Motor neuron (in vitro differentiated cells): ENCODE data around the gene SHROOM1. TPM values are rescaled to one million over a fixed set of nuclear protein-coding genes. Genes with fewer than 3 reads are reported as not detected.

Experiments
- ATAC-seq, 8 experiments: fragments of 200-7000 bp; cut with Tn5 transposase; replicated peaks in 6 of 8; 2 replicates each; pipeline ENCODE4 v1.8.0; 2021; ENCODE audit warnings: mild to moderate bottlenecking in 8 of 8, moderate library complexity in 8 of 8
- H3K27ac ChIP-seq, 2 donors: fragments of 250-450 bp; sonication (Bioruptor Pico); 2 replicates each; pipeline ENCODE4 v1.9.0; 2021; ENCODE audit warnings: antibody characterized with exemption in 2 of 2, mild to moderate bottlenecking in 2 of 2, moderate library complexity in 1 of 2
- H3K4me1 ChIP-seq, 2 donors: fragments of 250-450 bp; sonication (Bioruptor Pico); replicated peaks in 1 of 2; 2 replicates each; pipeline ENCODE4 v1.6.1; 2021; ENCODE audit warnings: antibody characterized with exemption in 2 of 2, mild to moderate bottlenecking in 2 of 2, moderate library complexity in 1 of 2
- H3K4me3 ChIP-seq, 5 donors: fragments of 250-450 bp; sonication (Bioruptor Pico); 2 replicates each; pipeline ENCODE4 v1.9.0; 2021; ENCODE audit warnings: antibody characterized with exemption in 5 of 5, mild to moderate bottlenecking in 5 of 5, moderate library complexity in 4 of 5
- WGBS, 10 experiments: fragments of 450-650 bp; shearing (Covaris generic); methylation state at CpG; one replicate each; pipeline ENCODE4 v1.0.0; 2022; 5-methylcytosine and 5-hydroxymethylcytosine counted together
- in situ Hi-C, 9 experiments: fragments of 400-800 bp; cut with MboI; loops; one replicate each; pipeline ENCODE4 v1.15.0; 2021; ENCODE audit warnings: low sequenced_read_pairs in 9 of 9, low pct_unique_long_range_greater_than_20kb in 2 of 9; ENCODE audit not compliant: unreplicated experiment in 9 of 9
- total RNA-seq, 8 experiments: library from RNA; unstranded; fragments of 300-600 nt; gene quantifications; 2 replicates each; pipeline versions ENCODE4 v1.2.3 to v1.2.4, GENCODE V29; 2022

The SHROOM1 gene
- total RNA-seq, 8 experiments from 2014 or later: 0.52 to 11.6 (median 2.2) TPM

DNA sequence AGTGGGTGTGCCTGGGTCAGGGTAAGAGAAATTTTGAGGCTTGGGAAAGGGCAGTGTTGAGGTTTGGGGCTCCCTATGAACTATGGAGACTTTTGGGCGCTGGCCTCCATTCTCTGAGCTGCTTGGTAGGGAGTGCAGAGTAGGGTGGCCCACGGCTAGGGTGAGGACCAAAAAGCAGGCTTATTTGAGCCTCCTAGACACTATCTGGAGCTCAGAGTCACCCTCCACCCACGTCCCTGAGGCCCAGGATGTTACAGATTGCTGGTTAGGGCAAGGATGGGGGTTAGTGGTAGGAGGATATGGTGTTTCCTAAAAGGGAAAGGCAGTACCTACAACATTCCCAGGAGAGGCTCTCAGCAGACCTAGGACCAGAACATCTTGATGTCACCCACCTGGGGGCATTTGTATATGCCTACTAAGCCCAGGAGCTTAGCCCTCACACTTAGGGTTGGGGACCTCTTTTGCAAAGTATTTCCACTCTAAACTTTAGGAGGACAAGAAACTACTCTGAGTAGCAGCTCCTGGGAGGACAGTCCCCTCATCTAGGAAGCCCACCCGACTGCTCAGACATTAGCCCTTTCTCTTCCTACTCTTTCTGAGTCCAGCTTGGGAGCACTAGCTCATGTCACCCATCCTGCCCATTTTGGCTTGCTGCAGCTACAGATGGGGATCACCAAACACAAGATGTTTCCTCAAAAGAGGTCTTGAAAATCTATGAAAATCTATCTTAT, 2.3 kb downstream of the SHROOM1 start:
- H3K4me3 ChIP-seq: no peak overlapping the region
- H3K27ac ChIP-seq: no peak overlapping the region
- 78 to 100% (median 86%) methylated on average over 1 to 4 of the region's 4 CpGs; no CpG with 5 or more reads in 4 of the 10 experiments for WGBS, 10 experiments
- no peak for ATAC-seq
- in situ Hi-C loops: no loop called here
- peaks cover 0 to 5% of the 10 kb centered on the region in 2 donors for H3K4me1 ChIP-seq

GRCh38 chr5:132826424-132827082, 3.9 kb downstream of the SHROOM1 start:
- H3K4me1 ChIP-seq: peaks cover 0 to 5% of the 10 kb centered on the region in 2 donors
- no peak for ATAC-seq
- no peak overlapping the region for H3K4me3 ChIP-seq
- no peak overlapping the region for H3K27ac ChIP-seq
- in situ Hi-C loops: no loop called here
- 50 to 100% (median 70%) methylated on average over 1 to 4 of the region's 6 CpGs; no CpG with 5 or more reads in 3 of the 10 experiments for WGBS, 10 experiments

- H3K4me1 ChIP-seq: peaks cover 0 to 5% of the 10 kb centered on the region in 2 donors
- no peak overlapping the region for H3K27ac ChIP-seq
- WGBS, 10 experiments: 11 to 93% (median 89%) methylated on average over 2 to 13 of the region's 43 CpGs; no CpG with 5 or more reads in 4 of the 10 experiments
- ATAC-seq: no peak
- in situ Hi-C loops: no loop called here
- H3K4me3 ChIP-seq: peak overlapping the region in 1 of 5 donors; percentile 14
Measured at GRCh38 chr5:132825834-132826391, 4.5 kb downstream of the SHROOM1 start.

DNA sequence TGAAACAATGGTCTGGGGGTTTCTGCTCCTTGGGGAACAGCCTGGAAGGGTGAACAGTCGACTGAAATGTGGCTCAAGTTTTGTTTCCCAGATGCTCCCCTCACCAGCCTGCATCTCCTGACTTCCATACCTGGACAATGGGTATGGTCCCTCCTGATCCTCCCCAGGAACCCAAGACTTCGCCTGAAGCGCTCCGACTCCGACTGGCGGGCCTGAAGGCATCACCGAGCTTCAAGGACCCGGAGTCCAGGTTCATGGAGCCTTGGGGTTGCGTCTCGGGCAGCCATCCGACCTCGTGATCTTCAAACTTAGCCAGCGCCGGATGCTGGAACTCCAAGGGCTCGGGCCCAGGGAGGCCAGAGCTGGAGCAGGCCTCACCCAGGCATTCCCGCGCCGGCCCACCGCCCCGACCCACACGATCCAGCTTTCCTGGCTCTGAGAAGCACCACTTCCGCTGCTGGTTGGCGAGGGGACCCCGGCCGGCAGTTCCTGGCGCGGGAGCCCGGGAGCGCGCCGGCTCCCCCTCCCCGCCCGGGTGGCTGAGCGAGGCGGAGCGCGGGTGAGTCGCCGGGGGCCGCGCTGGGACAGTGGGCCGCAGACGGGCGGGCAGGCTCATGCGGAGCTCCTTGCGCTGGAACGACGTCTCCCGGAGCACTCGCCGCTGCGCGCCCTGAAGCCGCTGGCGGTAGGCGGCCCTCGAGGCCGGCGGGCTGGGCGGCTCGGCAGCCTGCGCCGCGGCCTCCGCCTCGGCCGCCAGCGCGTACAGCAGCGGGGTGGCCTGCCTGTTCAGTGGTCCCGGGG, 5.2 kb downstream of the SHROOM1 start:
- Histone ChIP-seq H3K27ac (no peak overlapping the region), H3K4me3 (peak overlapping the region in 1 of 5 donors; percentile 14), H3K4me1 (peaks cover 0 to 5% of the 10 kb centered on the region in 2 donors)
- 57 to 96% (median 83%) methylated on average over 1 to 13 of the region's 71 CpGs; no CpG with 5 or more reads in 5 of the 10 experiments for WGBS, 10 experiments
- in situ Hi-C loops: no loop called here
- ATAC-seq: peak in 2 of 8 experiments; percentile 12 to 17

GRCh38 chr5:132824426-132824825, 6.0 kb downstream of the SHROOM1 start:
- Histone ChIP-seq H3K4me3 (no peak overlapping the region), H3K27ac (no peak overlapping the region), H3K4me1 (peaks cover 0 to 5% of the 10 kb centered on the region in 2 donors)
- 80 to 100% (median 100%) methylated on average over 1 of the region's 3 CpGs; no CpG with 5 or more reads in 7 of the 10 experiments for WGBS, 10 experiments
- ATAC-seq: no peak
- in situ Hi-C loops: loop anchor here in 1 of 9 experiments (25.0 kb wide), 1 partner anchor 162 kb away; the partner anchor contains the start of genes IL13 and IL4

DNA sequence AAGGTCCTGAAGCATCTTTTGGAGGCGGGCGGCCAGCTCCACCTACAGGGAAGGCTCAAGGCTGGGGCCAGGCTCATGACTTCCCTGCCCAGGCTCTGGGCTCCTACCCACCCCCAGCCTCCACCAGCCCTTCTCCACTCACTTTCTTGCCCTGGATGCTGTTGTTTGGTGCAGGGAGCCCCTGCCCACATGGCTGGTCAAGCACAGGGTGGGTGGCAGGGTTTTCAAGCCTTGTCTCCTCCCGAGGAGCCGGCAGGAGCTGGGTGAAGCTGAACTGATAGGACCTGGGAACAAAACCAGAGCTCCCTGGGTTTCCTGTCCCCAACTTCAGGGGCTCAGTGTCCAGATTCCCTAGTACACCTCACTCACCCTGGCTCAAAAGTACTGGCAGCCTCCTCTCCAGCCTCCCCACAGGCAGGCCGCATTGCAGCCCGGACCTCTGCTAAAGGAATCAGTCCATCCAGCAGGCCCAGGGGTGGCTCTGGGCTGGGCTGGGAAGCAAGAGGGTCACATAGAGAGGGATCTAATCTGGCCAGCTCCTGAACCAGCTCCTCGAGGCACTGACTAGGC, 6.9 kb downstream of the SHROOM1 start:
- peaks cover 0 to 5% of the 10 kb centered on the region in 2 donors for H3K4me1 ChIP-seq
- H3K27ac ChIP-seq: no peak overlapping the region
- no peak overlapping the region for H3K4me3 ChIP-seq
- in situ Hi-C loops: loop anchor here in 1 of 9 experiments (25.0 kb wide), 1 partner anchor 161 kb away; the partner anchor contains the start of genes IL13 and IL4
- WGBS, 10 experiments: 43 to 80% methylated on average over 1 of the region's 7 CpGs; no CpG with 5 or more reads in 8 of the 10 experiments
- ATAC-seq: no peak

GRCh38 chr5:132822650-132823480, 7.6 kb downstream of the SHROOM1 start:
- in situ Hi-C loops: loop anchor here in 1 of 9 experiments (25.0 kb wide), 1 partner anchor 161 kb away; the partner anchor contains the start of genes IL13 and IL4
- peak in 5 of 8 experiments; percentile 40 to 72 (median 65) for ATAC-seq

GRCh38 chr5:132821791-132822190, 8.7 kb downstream of the SHROOM1 start:
- WGBS, 10 experiments: 75 to 100% (median 89%) methylated on average over 1 of the region's 1 CpG; no CpG with 5 or more reads in 7 of the 10 experiments
- peak in 4 of 8 experiments; percentile 21 to 60 (median 36) for ATAC-seq
- in situ Hi-C loops: loop anchor here in 1 of 9 experiments (25.0 kb wide), 1 partner anchor 159 kb away; the partner anchor contains the start of genes IL13 and IL4
- Histone ChIP-seq H3K27ac (no peak overlapping the region), H3K4me3 (no peak overlapping the region), H3K4me1 (peaks cover 0 to 5% of the 10 kb centered on the region in 2 donors)

More at GRCh38 chr5:132822650-132823480, 7.6 kb downstream of the SHROOM1 start:
- WGBS, 10 experiments: 16 to 100% (median 70%) methylated on average over 2 to 9 of the region's 68 CpGs; no CpG with 5 or more reads in 6 of the 10 experiments
- Histone ChIP-seq H3K27ac (no peak overlapping the region), H3K4me1 (peaks cover 0 to 5% of the 10 kb centered on the region in 2 donors), H3K4me3 (no peak overlapping the region)

DNA sequence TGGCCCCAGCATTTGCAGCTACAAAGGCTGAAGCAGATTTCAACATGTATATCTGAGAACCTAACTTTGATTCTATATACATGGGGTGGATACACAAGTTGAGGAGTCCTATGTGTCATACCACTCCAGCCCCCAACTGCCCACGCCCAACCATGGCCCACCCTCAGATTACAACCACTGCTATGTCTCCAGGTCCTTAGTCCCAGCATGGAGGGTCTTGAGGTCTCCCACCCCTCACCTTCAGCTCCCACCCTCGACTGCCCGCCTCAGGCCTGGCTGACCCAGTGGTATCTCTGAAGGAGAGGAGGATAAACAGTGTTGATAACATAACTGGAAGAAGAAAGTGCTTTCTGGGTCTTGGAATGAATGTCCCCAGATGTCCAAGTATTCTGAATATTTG, 9.1 kb downstream of the SHROOM1 start:
- ATAC-seq: peak in 1 of 8 experiments; percentile 20
- 60 to 83% methylated on average over 1 to 3 of the region's 3 CpGs; no CpG with 5 or more reads in 8 of the 10 experiments for WGBS, 10 experiments
- no peak overlapping the region for H3K27ac ChIP-seq
- in situ Hi-C loops: loop anchor here in 1 of 9 experiments (25.0 kb wide), 1 partner anchor 159 kb away; the partner anchor contains the start of genes IL13 and IL4
- H3K4me1 ChIP-seq: peaks cover 0 to 5% of the 10 kb centered on the region in 2 donors
- H3K4me3 ChIP-seq: no peak overlapping the region

GRCh38 chr5:132820162-132820754, 10.2 kb downstream of the SHROOM1 start:
- H3K27ac ChIP-seq: no peak overlapping the region

DNA sequence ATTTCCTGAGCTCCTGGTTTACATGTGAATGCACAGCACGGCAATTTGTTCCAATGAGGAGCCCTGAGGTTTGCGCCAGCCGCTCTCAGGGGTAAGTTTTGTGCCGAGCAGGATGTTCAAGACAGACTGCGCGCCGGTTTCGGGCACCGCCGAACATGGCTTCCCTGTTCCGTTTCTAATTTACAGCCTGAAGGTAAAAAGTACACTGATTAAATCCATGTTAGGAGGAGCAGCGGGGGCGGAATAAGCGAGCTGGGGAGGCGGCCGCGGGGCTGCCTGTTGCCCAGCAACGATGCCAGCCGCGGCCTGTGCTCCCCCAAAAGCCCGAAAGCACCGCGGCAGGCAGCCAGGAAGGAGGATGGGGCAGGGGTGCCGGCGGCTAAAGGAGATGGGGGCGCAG, 11.0 kb downstream of the SHROOM1 start:
- Histone ChIP-seq H3K4me1 (no peaks in the 10 kb centered on the region), H3K27ac (no peak overlapping the region), H3K4me3 (no peak overlapping the region)
- in situ Hi-C loops: loop anchor here in 1 of 9 experiments (25.0 kb wide), 1 partner anchor 157 kb away; the partner anchor contains the start of genes IL13 and IL4
- WGBS, 10 experiments: 38 to 96% (median 72%) methylated on average over 1 to 17 of the region's 26 CpGs; no CpG with 5 or more reads in 4 of the 10 experiments
- no peak for ATAC-seq

More at GRCh38 chr5:132820162-132820754, 10.2 kb downstream of the SHROOM1 start:
- Histone ChIP-seq H3K4me1 (no peaks in the 10 kb centered on the region), H3K4me3 (no peak overlapping the region)
- 16 to 80% (median 52%) methylated on average over 1 to 9 of the region's 15 CpGs for WGBS, 10 experiments
- in situ Hi-C loops: loop anchor here in 1 of 9 experiments (25.0 kb wide), 1 partner anchor 158 kb away; the partner anchor contains the start of genes IL13 and IL4
- peak; percentile 62 to 90 (median 76) for ATAC-seq
